GM21619 (cell line): ENCODE data around the gene FAM107B.

ENCODE experiments used
- ATAC-seq: cut with Tn5 transposase; IDR thresholded peaks from one replicate; pipeline ENCODE4 v1.9.1; 2021; ENCODE audit not compliant: unreplicated experiment

The FAM107B gene

GRCh38 chr10:14779001-14779651 is 4.4 kb upstream of the FAM107B start:
- ATAC-seq = no peak

- ATAC-seq = no peak
Observed at GRCh38 chr10:14776546-14776945, 1.8 kb upstream of the FAM107B start.

GRCh38 chr10:14775656-14776055 is 959 bp upstream of the FAM107B start:
- ATAC-seq = no peak

GRCh38 chr10:14774214-14774580 is 500 bp downstream of the FAM107B start:
- ATAC-seq = no peak

- no peak for ATAC-seq
Observed at GRCh38 chr10:14773551-14774213, 1.0 kb downstream of the FAM107B start.

- no peak for ATAC-seq
Observed at GRCh38 chr10:14772399-14772798, 2.3 kb downstream of the FAM107B start.

DNA sequence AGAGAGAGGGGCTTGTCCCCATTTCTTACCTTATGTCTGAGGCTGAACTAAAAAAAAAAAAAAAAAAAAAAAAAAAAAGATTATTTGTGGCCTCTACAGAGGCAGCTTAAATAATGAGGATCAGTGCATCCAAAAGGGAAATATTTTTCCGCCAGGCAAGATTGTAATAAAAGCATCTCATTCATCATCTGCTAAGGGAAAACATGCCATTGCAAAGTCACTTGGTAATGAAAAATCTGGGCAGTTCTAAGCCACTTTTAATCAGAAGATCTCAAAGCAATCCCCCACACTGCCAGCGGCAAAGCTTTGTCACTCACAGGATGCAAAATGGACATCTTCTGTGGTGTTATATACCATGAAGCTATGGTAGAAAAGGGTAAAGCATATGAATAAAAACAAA is 3.8 kb downstream of the FAM107B start:
- ATAC-seq = no peak

DNA sequence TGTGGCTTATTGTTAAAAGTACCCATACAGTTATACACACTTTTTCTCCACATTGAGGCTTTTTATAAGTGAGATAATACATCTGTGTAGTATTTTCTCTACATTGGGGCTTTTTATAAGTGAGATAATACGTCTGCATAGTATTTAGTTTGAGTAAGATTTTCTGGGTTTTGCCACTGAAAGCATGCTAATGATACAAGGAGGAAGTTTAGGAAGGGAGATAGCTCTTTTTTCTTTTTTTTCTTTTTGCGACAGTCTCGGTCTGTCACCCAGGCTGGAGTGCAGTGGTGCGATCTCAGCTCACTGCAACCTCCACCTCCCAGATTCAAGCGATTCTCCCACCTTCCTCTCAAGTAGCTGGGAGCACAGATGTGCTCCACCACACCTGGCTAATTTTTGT is 13.3 kb downstream of the FAM107B start:
- no peak for ATAC-seq

- no peak for ATAC-seq
Observed at GRCh38 chr10:14758994-14759664, 15.6 kb downstream of the FAM107B start.

- no peak for ATAC-seq
Observed at GRCh38 chr10:14758451-14758850, 16.2 kb downstream of the FAM107B start.

GRCh38 chr10:14757986-14758385 is 16.7 kb downstream of the FAM107B start:
- ATAC-seq = no peak

GRCh38 chr10:14757394-14757793 is 17.3 kb downstream of the FAM107B start:
- ATAC-seq = no peak

DNA sequence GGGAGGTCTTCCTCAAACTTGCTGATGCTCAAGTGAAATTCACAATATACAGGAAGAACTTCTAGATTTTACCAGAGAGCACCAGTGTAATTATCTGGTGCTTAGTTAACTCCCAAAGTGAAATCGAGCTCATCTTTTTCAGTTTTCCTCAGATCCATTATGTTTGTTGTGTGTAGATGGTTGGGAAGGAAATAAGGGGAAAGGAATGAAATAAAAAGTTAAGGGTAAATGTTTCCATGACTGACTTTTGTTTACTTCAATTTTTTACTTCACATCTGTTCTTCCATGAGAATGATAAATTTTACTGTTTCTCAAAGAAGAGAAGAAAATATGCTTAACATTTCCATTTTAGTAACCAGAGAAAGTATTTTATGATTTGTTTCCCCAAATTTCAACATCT is 21.3 kb downstream of the FAM107B start:
- ATAC-seq = no peak

GRCh38 chr10:14751921-14752320 is 22.8 kb downstream of the FAM107B start:
- ATAC-seq = no peak

- ATAC-seq = no peak
Observed at GRCh38 chr10:14751014-14751896, 23.4 kb downstream of the FAM107B start.

GRCh38 chr10:14749070-14749809 is 25.5 kb downstream of the FAM107B start:
- ATAC-seq = peak; percentile 45

DNA sequence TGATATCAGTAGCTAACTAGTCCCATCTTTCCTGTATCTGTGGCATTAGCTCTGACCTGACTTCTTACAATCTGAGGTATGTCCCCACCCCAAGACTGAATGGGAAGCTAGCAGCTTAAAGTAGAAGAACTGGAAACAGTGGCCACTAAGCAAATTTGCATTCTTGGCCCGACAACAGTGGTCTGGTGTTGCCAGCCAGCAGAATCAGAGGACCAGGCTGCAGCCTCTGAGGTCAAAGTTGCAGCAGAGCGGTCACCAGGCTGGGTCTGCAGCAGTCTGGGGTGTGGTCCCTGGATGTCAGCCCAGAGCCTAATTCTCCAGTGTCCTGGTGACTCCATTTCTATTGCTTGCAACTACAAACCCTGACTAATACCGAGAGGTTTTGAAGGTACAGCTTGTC is 26.3 kb downstream of the FAM107B start:
- ATAC-seq = no peak

- ATAC-seq = peak; percentile 79
Observed at GRCh38 chr10:14742815-14743214, 31.9 kb downstream of the FAM107B start.

GRCh38 chr10:14742382-14742781 is 32.3 kb downstream of the FAM107B start:
- no peak for ATAC-seq

DNA sequence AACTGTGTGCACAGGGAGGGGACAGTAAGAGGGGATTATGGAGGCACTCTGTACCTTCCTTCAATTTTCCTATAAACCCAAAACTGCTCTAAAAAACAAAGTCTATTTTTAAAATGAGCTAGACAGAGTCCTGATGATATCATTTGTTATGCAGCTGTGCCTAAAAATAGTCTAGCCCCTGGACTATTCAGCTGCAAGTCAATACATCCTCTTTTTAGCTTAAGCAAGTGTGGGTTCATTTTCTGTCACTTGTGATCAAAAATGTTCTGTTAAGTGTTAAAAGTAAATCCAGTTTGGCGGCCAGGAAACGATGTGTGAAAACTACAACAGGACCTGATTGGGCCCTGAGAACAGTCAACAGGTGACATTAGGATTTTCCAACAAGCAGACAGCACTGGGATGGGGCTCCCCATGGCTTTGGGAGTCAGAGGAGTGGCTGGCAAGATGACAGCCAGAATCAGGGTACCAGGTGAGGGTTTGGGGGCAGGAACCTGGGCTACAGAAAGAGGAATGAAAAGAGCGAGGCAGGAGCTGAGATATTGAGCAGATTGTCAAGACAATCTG is 33.9 kb downstream of the FAM107B start:
- no peak for ATAC-seq
